NCI-H748 (cell line): Measurements from ENCODE around the gene PDP2.
"Not testable (repeated sequence)": the region's sequence is repeated elsewhere in the genome, so short reads cannot be mapped to it uniquely, and the experiment has no call there.

Experiments used
- DNase-seq: peaks from one replicate; lab custom pipeline; 2025; ENCODE audit not compliant: unreplicated experiment; lab: John Stamatoyannopoulos, UW

Gene PDP2

GRCh38 chr16:66853261-66854139 is 26.8 kb upstream of the PDP2 start:
- no peak for DNase-seq

- DNase-seq = no peak
Observed at GRCh38 chr16:66856184-66856730, 24.1 kb upstream of the PDP2 start.

GRCh38 chr16:66856801-66857200 is 23.5 kb upstream of the PDP2 start:
- no peak for DNase-seq

GRCh38 chr16:66857437-66857836 is 22.9 kb upstream of the PDP2 start:
- DNase-seq = no peak

GRCh38 chr16:66858740-66859396 is 21.4 kb upstream of the PDP2 start:
- DNase-seq = no peak

GRCh38 chr16:66859397-66860068 is 20.8 kb upstream of the PDP2 start:
- DNase-seq = no peak

- DNase-seq = no peak
Observed at GRCh38 chr16:66862023-66862520, 18.2 kb upstream of the PDP2 start.

- no peak for DNase-seq
Observed at GRCh38 chr16:66863707-66864106, 16.6 kb upstream of the PDP2 start.

GRCh38 chr16:66869424-66869823 is 10.9 kb upstream of the PDP2 start:
- DNase-seq = no peak

GRCh38 chr16:66871363-66871762 is 9.0 kb upstream of the PDP2 start:
- not testable (repeated sequence) for DNase-seq

- no peak for DNase-seq
Observed at GRCh38 chr16:66871840-66872239, 8.5 kb upstream of the PDP2 start.

- no peak for DNase-seq
Observed at GRCh38 chr16:66872559-66872942, 7.8 kb upstream of the PDP2 start.

- peak; percentile 77 for DNase-seq
Observed at GRCh38 chr16:66872943-66873684, 7.2 kb upstream of the PDP2 start.

GRCh38 chr16:66873685-66874055 is 6.6 kb upstream of the PDP2 start:
- no peak for DNase-seq

- DNase-seq = no peak
Observed at GRCh38 chr16:66874079-66874775, 6.1 kb upstream of the PDP2 start.

- DNase-seq = no peak
Observed at GRCh38 chr16:66878067-66878466, 2.2 kb upstream of the PDP2 start.

- no peak for DNase-seq
Observed at GRCh38 chr16:66881014-66881417, 701 bp downstream of the PDP2 start.

GRCh38 chr16:66881560-66881959 is 1.2 kb downstream of the PDP2 start:
- DNase-seq = no peak

- DNase-seq = no peak
Observed at GRCh38 chr16:66881964-66882508, 1.7 kb downstream of the PDP2 start.

- DNase-seq = no peak
Observed at GRCh38 chr16:66882702-66883101, 2.4 kb downstream of the PDP2 start.
